ENCODE results near the gene REV3L.
"Not testable (repeated sequence)": the region's sequence is repeated elsewhere in the genome, so short reads cannot be mapped to it uniquely, and the experiment has no call there.

The REV3L gene

GRCh38 chr6:111477481-111477938 is 5.5 kb downstream of the REV3L start:
- no peak for DNase-seq
- intact Hi-C loops (cut with DNase I), result loop anchor here (10.0 kb wide), 2 partner anchors 53 to 113 kb away; no protein-coding TSS in a partner anchor

GRCh38 chr6:111476061-111476460 is 7.0 kb downstream of the REV3L start:
- DNase-seq, result not testable (repeated sequence)
- intact Hi-C loops (cut with DNase I), result loop anchor here (10.0 kb wide), 2 partner anchors 51 to 111 kb away; no protein-coding TSS in a partner anchor

GRCh38 chr6:111474771-111475170 is 8.2 kb downstream of the REV3L start:
- intact Hi-C loops (cut with DNase I), result loop anchor here (10.0 kb wide), 2 partner anchors 50 to 110 kb away; no protein-coding TSS in a partner anchor
- DNase-seq, result no peak

- no peak for DNase-seq
- intact Hi-C loops (cut with DNase I), result loop anchor here (10.0 kb wide), 2 partner anchors 49 to 109 kb away; no protein-coding TSS in a partner anchor
These were observed 8.9 kb downstream of the REV3L start for GRCh38 chr6:111474106-111474505.

GRCh38 chr6:111472933-111473435 is 10.0 kb downstream of the REV3L start:
- DNase-seq, result no peak
- intact Hi-C loops (cut with DNase I), result loop anchor here (10.0 kb wide), 2 partner anchors 48 to 108 kb away; no protein-coding TSS in a partner anchor

- DNase-seq, result no peak
- intact Hi-C loops (cut with DNase I), result loop anchor here (10.0 kb wide), 2 partner anchors 47 to 107 kb away; no protein-coding TSS in a partner anchor
These were observed 11.1 kb downstream of the REV3L start for GRCh38 chr6:111471958-111472357.

- intact Hi-C loops (cut with DNase I), result loop anchor here (10.0 kb wide), 2 partner anchors 47 to 107 kb away; no protein-coding TSS in a partner anchor
These were observed 11.5 kb downstream of the REV3L start for GRCh38 chr6:111471533-111471932.

GRCh38 chr6:111470991-111471390 is 12.0 kb downstream of the REV3L start:
- DNase-seq, result no peak
- intact Hi-C loops (cut with DNase I), result loop anchor here (10.0 kb wide), 2 partner anchors 46 to 106 kb away; no protein-coding TSS in a partner anchor

More at GRCh38 chr6:111471533-111471932, 11.5 kb downstream of the REV3L start:
- no peak for DNase-seq

GRCh38 chr6:111469543-111469942 is 13.5 kb downstream of the REV3L start:
- intact Hi-C loops (cut with DNase I), result no loop called here
- peak in 40 of 42 donors; percentile 20 to 83 (median 56) for DNase-seq

- no peak for DNase-seq
- intact Hi-C loops (cut with DNase I), result no loop called here
These were observed 14.5 kb downstream of the REV3L start for GRCh38 chr6:111468329-111469012.

- intact Hi-C loops (cut with DNase I), result no loop called here
- DNase-seq, result no peak
These were observed 18.8 kb downstream of the REV3L start for GRCh38 chr6:111464184-111464583.

GRCh38 chr6:111462770-111463391 is 20.1 kb downstream of the REV3L start:
- intact Hi-C loops (cut with DNase I), result no loop called here
- no peak for DNase-seq

GRCh38 chr6:111461860-111462259 is 21.2 kb downstream of the REV3L start:
- intact Hi-C loops (cut with DNase I), result no loop called here
- DNase-seq, result no peak

GRCh38 chr6:111458670-111459232 is 24.3 kb downstream of the REV3L start:
- DNase-seq, result no peak
- intact Hi-C loops (cut with DNase I), result no loop called here

- DNase-seq, result no peak
- intact Hi-C loops (cut with DNase I), result no loop called here
These were observed 26.8 kb downstream of the REV3L start for GRCh38 chr6:111456208-111456607.

GRCh38 chr6:111450636-111451035 is 32.4 kb downstream of the REV3L start:
- DNase-seq, result no peak
- intact Hi-C loops (cut with DNase I), result no loop called here

- intact Hi-C loops (cut with DNase I), result no loop called here
These were observed 32.9 kb downstream of the REV3L start for GRCh38 chr6:111450087-111450486.

GRCh38 chr6:111449129-111449528 is 33.9 kb downstream of the REV3L start:
- DNase-seq, result no peak
- intact Hi-C loops (cut with DNase I), result no loop called here

More at GRCh38 chr6:111450087-111450486, 32.9 kb downstream of the REV3L start:
- DNase-seq, result no peak

- DNase-seq, result no peak
- intact Hi-C loops (cut with DNase I), result no loop called here
These were observed 36.0 kb downstream of the REV3L start for GRCh38 chr6:111447051-111447450.

GRCh38 chr6:111445861-111446267 is 37.2 kb downstream of the REV3L start:
- DNase-seq, result no peak
- intact Hi-C loops (cut with DNase I), result no loop called here

Measured in head of caudate nucleus (tissue), 42 donors.